A673 (cell line): ENCODE results near the gene FNTB. TPM values are rescaled to one million over a fixed set of nuclear protein-coding genes. Genes with fewer than 3 reads are reported as not detected.

Source experiments
- BruUV-seq: library from RNA; stranded (reverse); fragments of 400-500 nt; replicated peaks from 2 replicates; lab custom pipeline; 2021; lab: Mats Ljungman, UMichigan
- CTCF ChIA-PET: fragments of 300-600 bp; sonication (Branson Sonifier 250); formaldehyde crosslinking; loops from one replicate; lab custom pipeline; 2022; ENCODE audit warnings: antibody characterized with exemption; lab: Charles Lee
- POLR2A ChIA-PET: fragments of 300-600 bp; sonication (Branson Sonifier 250); formaldehyde crosslinking; loops from one replicate; lab custom pipeline; 2022; ENCODE audit warnings: antibody characterized with exemption; ENCODE audit not compliant: low non-redundant PET; lab: Charles Lee
- DNase-seq: peaks from one replicate; pipeline ENCODE4 v3.0.0-alpha.2; 2015; ENCODE audit warnings: low spot score
- H3K27ac ChIP-seq: fragments of 200-600 bp; sonication (generic); 2 replicates; pipeline ENCODE4 v1.5.1; 2016; ENCODE audit warnings: mixed run types, low read depth, mild to moderate bottlenecking, mixed read lengths, antibody characterized with exemption, low read length; ENCODE audit not compliant: poor library complexity, severe bottlenecking
- H3K27me3 ChIP-seq: fragments of 200-600 bp; sonication (generic); replicated peaks from 2 replicates; pipeline ENCODE4 v1.6.1; 2017; ENCODE audit warnings: mixed run types, low read depth, mild to moderate bottlenecking, mixed read lengths, antibody characterized with exemption, low read length; ENCODE audit not compliant: insufficient read depth, poor library complexity
- H3K36me3 ChIP-seq: fragments of 200-600 bp; sonication (generic); 2 replicates; pipeline ENCODE4 v1.6.1; 2016; ENCODE audit warnings: mixed run types, mild to moderate bottlenecking, mixed read lengths, antibody characterized with exemption, low read length; ENCODE audit not compliant: insufficient read depth, poor library complexity, severe bottlenecking
- H3K4me1 ChIP-seq: fragments of 200-600 bp; sonication (generic); 2 replicates; pipeline ENCODE4 v1.6.1; 2017; ENCODE audit warnings: mixed run types, mild to moderate bottlenecking, mixed read lengths, antibody characterized with exemption, low read length; ENCODE audit not compliant: insufficient read depth, poor library complexity, severe bottlenecking
- H3K4me3 ChIP-seq: fragments of 200-600 bp; sonication (generic); 2 replicates; pipeline ENCODE4 v1.5.1; 2016; ENCODE audit warnings: low read depth, mixed run types, mild to moderate bottlenecking, mixed read lengths, low read length; ENCODE audit not compliant: poor library complexity, severe bottlenecking
- H3K9me3 ChIP-seq: fragments of 200-600 bp; sonication (generic); 2 replicates; pipeline ENCODE4 v1.6.1; 2016; ENCODE audit warnings: mixed run types, low read depth, mild to moderate bottlenecking, mixed read lengths, antibody characterized with exemption, low read length; ENCODE audit not compliant: poor library complexity, severe bottlenecking
- CTCF ChIP-seq: fragments of 300-800, 200-600 bp; sonication (generic); conservative IDR thresholded peaks from 2 replicates; pipeline ENCODE4 v1.5.1; 2017; ENCODE audit warnings: low read depth, mild to moderate bottlenecking, antibody characterized with exemption, low read length, moderate library complexity, mixed read lengths
- EZH2 ChIP-seq: fragments of 200-600 bp; sonication (generic); IDR thresholded peaks from 2 replicates; pipeline ENCODE4 v1.6.1; 2017; ENCODE audit warnings: borderline replicate concordance, low read depth, mild to moderate bottlenecking, mixed read lengths, antibody characterized with exemption, low read length; ENCODE audit not compliant: poor library complexity, severe bottlenecking
- intact Hi-C: fragments of 100-400 bp; cut with micrococcal nuclease; formaldehyde crosslinking; loops from one replicate; pipeline ENCODE4 v1.10.0; 2022; ENCODE audit not compliant: unreplicated experiment
- total RNA-seq: library from RNA; stranded (reverse); gene quantifications from 2 replicates; pipeline ENCODE4 v1.2.3, GENCODE V29; 2021

FNTB gene
- total RNA-seq, 1 experiment from 2014 or later: 24.0 TPM

DNA sequence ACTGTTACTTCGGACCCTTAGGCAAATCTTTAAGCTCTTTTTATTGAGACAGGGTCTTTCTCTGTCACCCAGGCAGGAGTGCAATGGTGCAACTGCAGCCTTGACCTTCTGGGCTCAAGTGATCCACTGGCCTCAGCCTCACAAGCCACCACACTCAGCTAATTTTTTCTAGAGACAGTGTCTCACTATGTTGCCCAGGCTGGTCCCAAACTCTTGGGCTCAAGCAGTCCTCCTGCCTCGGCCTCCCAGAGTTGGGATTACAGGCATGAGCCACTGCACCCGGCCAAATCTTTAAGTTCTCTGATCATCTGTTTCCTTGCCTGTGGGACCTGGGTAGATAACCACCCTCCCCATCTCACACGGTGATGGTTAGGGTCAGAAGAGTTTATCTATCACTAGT, 41.8 kb upstream of the FNTB start:
- no peaks in the 10 kb centered on the region for H3K27me3 ChIP-seq
- no peak overlapping the region for H3K27ac ChIP-seq
- no peak for DNase-seq
- POLR2A ChIA-PET: no interaction called here
- H3K9me3 ChIP-seq: no peaks in the 10 kb centered on the region
- intact Hi-C loops: no loop called here
- CTCF ChIA-PET: no interaction called here
- peaks cover 3% of the 10 kb centered on the region for H3K36me3 ChIP-seq
- no peak for TF ChIP-seq CTCF
- no peak for TF ChIP-seq EZH2
- no peak overlapping the region for H3K4me3 ChIP-seq
- H3K4me1 ChIP-seq: peaks cover 8% of the 10 kb centered on the region
- BruUV-seq: no TSS peak

DNA sequence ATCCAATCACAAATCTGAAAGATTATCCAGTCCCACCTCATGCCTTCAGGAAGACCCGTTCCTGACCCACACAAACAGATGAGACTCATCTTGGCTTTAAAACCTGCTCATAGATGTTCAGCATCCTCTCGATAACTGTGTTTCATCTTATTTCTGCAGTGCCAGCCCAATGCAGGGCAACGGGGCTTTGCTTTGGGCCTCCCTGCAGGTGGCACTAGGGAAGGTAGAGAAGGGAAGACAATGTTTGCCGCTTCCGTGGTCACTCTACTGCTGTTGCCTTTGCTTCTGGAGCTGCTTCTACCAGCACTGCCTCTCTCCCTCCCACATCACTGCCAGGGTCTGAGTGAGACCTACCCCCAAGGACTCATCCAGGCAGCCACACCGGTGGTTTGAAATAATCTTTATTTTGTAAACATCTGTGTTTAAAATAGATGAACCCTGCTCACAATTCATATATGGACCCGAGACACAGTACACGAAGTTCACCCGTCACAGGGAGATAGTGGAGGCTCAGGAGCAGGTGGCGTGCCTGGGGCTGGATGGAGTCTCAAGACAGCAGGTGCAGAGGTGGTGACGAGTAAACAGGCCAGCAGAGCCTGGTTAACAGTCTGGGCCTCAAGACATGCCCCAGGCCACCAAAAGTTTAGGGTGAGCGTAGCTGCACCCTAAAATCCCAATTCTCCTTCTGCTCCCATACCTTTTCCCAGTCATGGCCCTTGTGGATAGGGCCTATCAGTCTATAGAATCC, 41.1 kb upstream of the FNTB start:
- Histone ChIP-seq H3K27ac (peak overlapping the region; percentile 8), H3K4me3 (no peak overlapping the region), H3K4me1 (peaks cover 8% of the 10 kb centered on the region), H3K9me3 (no peaks in the 10 kb centered on the region), H3K27me3 (no peaks in the 10 kb centered on the region), H3K36me3 (peaks cover 3% of the 10 kb centered on the region)
- POLR2A ChIA-PET: no interaction called here
- TF ChIP-seq EZH2 (no peak), CTCF (no peak)
- intact Hi-C loops: no loop called here
- no peak for DNase-seq
- CTCF ChIA-PET: no interaction called here
- no TSS peak for BruUV-seq

DNA sequence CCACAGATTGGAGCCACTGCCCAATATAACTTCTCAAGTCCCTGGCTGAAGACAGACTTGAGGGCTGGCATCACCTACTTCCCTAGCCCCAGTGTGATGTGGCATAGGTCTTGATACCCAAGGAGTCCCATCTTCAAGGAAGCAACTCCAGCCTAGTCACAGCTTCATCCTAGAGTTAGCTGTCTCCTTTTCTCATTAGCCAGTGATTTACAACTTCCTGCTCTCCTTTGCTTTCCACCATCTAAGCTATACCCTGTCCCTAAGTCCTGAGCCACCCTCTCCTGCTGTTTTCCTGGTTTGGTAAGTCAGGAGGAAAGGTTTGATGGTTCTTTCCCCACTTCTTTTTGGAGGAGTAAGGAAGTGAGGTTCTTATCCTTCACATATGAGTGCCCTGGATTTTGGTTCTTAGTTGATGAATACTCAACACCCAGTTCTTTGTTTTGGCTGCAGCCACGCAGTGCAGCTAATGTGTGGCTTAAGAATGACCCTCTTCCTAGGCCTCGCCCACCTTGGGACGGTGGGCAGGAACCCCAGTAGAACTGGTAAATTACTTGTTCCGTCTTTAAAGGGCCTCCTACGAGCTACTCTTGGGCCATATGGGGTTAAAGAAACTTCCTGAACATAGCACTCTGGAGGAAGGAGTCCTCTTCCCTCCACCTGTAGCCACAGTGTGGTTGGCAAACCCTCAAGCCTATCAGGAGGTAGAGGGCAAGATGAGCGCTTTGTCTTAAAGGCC, 40.2 kb upstream of the FNTB start:
- Histone ChIP-seq H3K9me3 (no peaks in the 10 kb centered on the region), H3K4me3 (no peak overlapping the region), H3K27ac (peak overlapping the region; percentile 8), H3K27me3 (no peaks in the 10 kb centered on the region), H3K36me3 (peaks cover 3% of the 10 kb centered on the region), H3K4me1 (peaks cover 8% of the 10 kb centered on the region)
- peak; percentile 29 for DNase-seq
- ChIA-PET CTCF (no interaction called here), POLR2A (no interaction called here)
- intact Hi-C loops: no loop called here
- TSS peak; percentile 66 for BruUV-seq
- TF ChIP-seq EZH2 (no peak), CTCF (no peak)
